ENCODE results near the gene ANKRD24. TPM values are rescaled to one million over a fixed set of nuclear protein-coding genes. Genes with fewer than 3 reads are reported as not detected.
"Not testable (repeated sequence)": the region's sequence is repeated elsewhere in the genome, so short reads cannot be mapped to it uniquely, and the experiment has no call there.

The ANKRD24 gene
- total RNA-seq, 1 donor, result 0.43 TPM

DNA sequence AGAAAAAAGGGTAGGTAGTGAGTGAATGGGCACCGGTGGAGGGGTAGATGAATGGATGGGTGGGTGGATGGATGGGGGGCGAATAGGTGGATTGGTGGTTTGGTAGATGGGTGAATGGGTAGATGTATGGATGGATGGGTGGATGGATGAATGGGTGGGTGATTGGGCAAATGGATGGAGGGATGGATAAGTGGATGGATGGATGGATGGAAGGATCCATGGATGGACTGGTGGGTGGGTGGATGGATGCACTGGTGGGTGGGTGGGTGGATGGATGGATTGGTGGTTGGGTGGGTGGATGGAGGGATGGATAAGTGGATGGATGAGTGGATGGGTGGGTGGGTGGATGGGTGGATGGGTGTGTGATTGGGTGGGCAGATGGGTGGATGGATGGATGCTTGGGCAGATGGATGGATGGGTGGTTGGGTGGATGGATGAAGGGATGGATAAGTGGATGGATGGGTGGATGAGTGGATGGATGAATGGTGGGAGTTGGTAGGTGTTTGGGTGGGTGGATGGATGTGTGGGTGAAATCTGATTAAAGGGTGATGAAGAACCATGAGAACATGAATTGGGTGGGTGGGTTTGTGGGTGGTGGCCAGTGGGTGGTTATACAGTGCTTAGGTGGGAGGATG, 2.3 kb downstream of the ANKRD24 start:
- no peak for DNase-seq (ENCODE audit: low read depth)
- no peak overlapping the region for H3K4me3 ChIP-seq (ENCODE audit: low read depth, low read length)
- TF ChIP-seq, protein P1, sequence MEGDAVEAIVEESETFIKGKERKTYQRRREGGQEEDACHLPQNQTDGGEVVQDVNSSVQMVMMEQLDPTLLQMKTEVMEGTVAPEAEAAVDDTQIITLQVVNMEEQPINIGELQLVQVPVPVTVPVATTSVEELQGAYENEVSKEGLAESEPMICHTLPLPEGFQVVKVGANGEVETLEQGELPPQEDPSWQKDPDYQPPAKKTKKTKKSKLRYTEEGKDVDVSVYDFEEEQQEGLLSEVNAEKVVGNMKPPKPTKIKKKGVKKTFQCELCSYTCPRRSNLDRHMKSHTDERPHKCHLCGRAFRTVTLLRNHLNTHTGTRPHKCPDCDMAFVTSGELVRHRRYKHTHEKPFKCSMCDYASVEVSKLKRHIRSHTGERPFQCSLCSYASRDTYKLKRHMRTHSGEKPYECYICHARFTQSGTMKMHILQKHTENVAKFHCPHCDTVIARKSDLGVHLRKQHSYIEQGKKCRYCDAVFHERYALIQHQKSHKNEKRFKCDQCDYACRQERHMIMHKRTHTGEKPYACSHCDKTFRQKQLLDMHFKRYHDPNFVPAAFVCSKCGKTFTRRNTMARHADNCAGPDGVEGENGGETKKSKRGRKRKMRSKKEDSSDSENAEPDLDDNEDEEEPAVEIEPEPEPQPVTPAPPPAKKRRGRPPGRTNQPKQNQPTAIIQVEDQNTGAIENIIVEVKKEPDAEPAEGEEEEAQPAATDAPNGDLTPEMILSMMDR (IDR thresholded peaks at IDR 0.05; ENCODE audit: insufficient read depth, low read depth, low read length), result no peak

GRCh38 chr19:4185413-4186086, 3.1 kb downstream of the ANKRD24 start:
- DNase-seq (ENCODE audit: low read depth), result no peak
- no peak overlapping the region for H3K4me3 ChIP-seq (ENCODE audit: low read depth, low read length)
- TF ChIP-seq, protein P1 (IDR thresholded peaks at IDR 0.05; ENCODE audit: insufficient read depth, low read depth, low read length), result no peak

DNA sequence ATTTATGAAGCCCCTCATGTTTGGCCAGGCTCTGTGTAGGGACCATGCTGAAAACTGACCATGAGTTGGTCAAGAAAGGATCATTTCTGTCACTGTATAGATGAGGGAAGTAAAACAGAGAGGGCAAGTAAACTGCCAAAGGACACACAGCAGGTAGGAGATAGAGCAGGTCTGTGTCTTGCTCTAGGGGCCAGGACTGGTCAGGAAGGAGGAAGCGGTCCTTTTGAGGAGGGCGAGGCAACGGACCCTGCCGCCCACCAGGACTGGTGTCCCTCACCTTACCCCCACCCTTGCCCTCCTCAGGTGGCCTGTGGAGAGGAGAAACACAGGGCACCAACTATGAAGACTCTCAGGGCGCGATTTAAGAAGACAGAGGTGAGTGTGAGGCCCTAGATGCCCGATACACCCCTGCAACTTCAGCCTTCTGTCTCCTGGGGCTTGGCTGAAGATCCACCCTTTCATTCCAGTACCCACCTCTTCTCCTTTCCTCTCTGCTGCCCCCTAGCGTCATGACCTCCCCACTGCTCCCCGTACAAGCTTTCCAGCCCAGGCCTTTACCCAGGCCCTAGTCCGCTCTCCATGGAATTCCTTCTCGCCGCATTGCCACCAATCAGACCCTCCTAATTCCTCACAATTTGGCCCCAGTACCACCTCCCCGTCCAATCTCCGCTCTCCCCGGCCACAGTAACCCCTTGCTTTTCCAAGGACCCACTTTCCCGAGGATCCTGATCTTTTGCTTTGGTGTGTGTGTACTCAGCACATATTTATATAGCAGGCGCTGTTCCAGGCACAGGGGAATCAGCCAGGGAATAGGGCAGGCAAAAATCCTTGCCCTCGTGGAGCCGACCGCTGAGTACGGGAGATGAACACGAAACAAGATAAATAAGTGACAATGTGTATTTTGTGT, 3.9 kb downstream of the ANKRD24 start:
- TF ChIP-seq, protein P1 (IDR thresholded peaks at IDR 0.05; ENCODE audit: insufficient read depth, low read depth, low read length), result peak; percentile 88
- peak; percentile 70 for DNase-seq (ENCODE audit: low read depth)
- no peak overlapping the region for H3K4me3 ChIP-seq (ENCODE audit: low read depth, low read length)

GRCh38 chr19:4187313-4188122, 5.0 kb downstream of the ANKRD24 start:
- TF ChIP-seq, protein P1 (IDR thresholded peaks at IDR 0.05; ENCODE audit: insufficient read depth, low read depth, low read length), result no peak
- no peak for DNase-seq (ENCODE audit: low read depth)
- no peak overlapping the region for H3K4me3 ChIP-seq (ENCODE audit: low read depth, low read length)

GRCh38 chr19:4189641-4190040, 7.2 kb downstream of the ANKRD24 start:
- no peak overlapping the region for H3K4me3 ChIP-seq (ENCODE audit: low read depth, low read length)
- TF ChIP-seq, protein P1 (IDR thresholded peaks at IDR 0.05; ENCODE audit: insufficient read depth, low read depth, low read length), result no peak
- no peak for DNase-seq (ENCODE audit: low read depth)

GRCh38 chr19:4192537-4192936, 10.0 kb downstream of the ANKRD24 start:
- H3K4me3 ChIP-seq (ENCODE audit: low read depth, low read length); DNase-seq (ENCODE audit: low read depth): not testable (repeated sequence)
